Measurements from ENCODE around the gene OR4C3. TPM values are rescaled to one million over a fixed set of nuclear protein-coding genes. Genes with fewer than 3 reads are reported as not detected.
"Not testable (repeated sequence)": the region's sequence is repeated elsewhere in the genome, so short reads cannot be mapped to it uniquely, and the experiment has no call there.

OR4C3 gene
- total RNA-seq (2022) (not detected in 2 replicates), Bru-seq, nascent RNA (not detected), BruChase-seq, experiment 1, labeled RNA remaining after a 2-hour chase (not detected), BruChase-seq, experiment 2, labeled RNA remaining after a 6-hour chase (not detected)
- long read RNA-seq: 0 reads

DNA sequence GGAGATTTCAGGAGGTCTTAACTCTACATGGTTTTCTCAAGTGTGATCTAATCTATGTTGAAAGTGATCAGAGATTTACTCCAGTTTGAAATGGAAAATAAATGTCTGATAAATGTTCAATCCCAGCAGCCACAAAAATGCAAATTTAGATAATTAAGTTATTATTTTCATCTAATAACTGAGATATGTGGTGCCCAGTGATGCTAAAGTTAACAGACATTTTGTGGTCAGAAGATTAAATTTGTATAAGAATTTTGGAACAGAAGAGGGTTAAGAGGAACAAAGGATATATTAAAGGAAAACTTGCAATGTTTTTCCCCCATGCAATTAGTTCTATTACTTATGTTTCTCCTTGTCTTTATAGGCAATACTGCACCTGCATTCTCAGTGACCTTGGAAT is at the start of gene OR4C3:
OR4C3 (plus strand) TSS at position 301 of the 400 bp plus-strand sequence. CDS start 102 bp downstream, outside the sequence.
- H3K9me3 Mint-ChIP-seq (ENCODE audit: unreplicated experiment); H3K27me3 Mint-ChIP-seq (ENCODE audit: insufficient read depth, unreplicated experiment); H3K36me3 Mint-ChIP-seq (ENCODE audit: insufficient read depth, unreplicated experiment); intact Hi-C loops (cut with micrococcal nuclease; ENCODE audit: unreplicated experiment); H3K4me1 Mint-ChIP-seq (ENCODE audit: low read depth, unreplicated experiment); H3K27me3 ChIP-seq (replicated peaks; ENCODE audit: control insufficient read depth, insufficient read depth, low read length); DNase-seq; H3K36me3 ChIP-seq (ENCODE audit: control insufficient read depth, insufficient read depth, low read length); POLR2A ChIA-PET; H3K4me1 ChIP-seq; H3K4me3 ChIP-seq (ENCODE audit: low read depth, low read length); H3K4me3 Mint-ChIP-seq (ENCODE audit: unreplicated experiment); BruUV-seq (replicated peaks); CTCF ChIA-PET; H3K27ac Mint-ChIP-seq (ENCODE audit: unreplicated experiment); H3K9me3 ChIP-seq: not testable (repeated sequence)

DNA sequence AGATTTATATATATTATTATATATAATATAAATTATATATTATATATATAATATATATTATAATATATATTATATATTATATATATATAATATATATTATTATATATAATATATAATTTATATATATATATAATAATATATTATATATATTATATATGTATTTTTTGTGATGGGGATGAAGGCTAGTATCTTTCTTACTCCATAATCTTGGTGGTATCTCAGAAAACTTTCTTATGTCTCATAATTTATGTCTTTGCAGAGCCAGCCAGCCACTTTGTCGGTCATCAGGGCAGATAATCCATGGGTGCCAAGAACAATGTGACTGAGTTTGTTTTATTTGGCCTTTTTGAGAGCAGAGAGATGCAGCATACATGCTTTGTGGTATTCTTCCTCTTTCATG is 18.8 kb upstream of the OR4C3 start, which contains the start of gene OR4S1:
OR4S1 (plus strand) TSS at position 301 of the 400 bp plus-strand sequence; CDS start at position 301, 0 bp downstream.
- intact Hi-C loops (cut with micrococcal nuclease; ENCODE audit: unreplicated experiment): loop anchor here (5.0 to 10.0 kb wide), 2 partner anchors 861 to 1219 kb away; no protein-coding TSS in a partner anchor
- Mint-ChIP-seq H3K4me1 (ENCODE audit: low read depth, unreplicated experiment) (no peaks in the 10 kb centered on the region), H3K27me3 (ENCODE audit: insufficient read depth, unreplicated experiment) (no peaks in the 10 kb centered on the region), H3K9me3 (ENCODE audit: unreplicated experiment) (no peaks in the 10 kb centered on the region), H3K27ac (ENCODE audit: unreplicated experiment) (no peak within 1 kb of the TSS), H3K36me3 (ENCODE audit: insufficient read depth, unreplicated experiment) (no peaks in the 10 kb centered on the region), H3K4me3 (ENCODE audit: unreplicated experiment) (no peak within 1 kb of the TSS)
- H3K4me3 ChIP-seq (ENCODE audit: low read depth, low read length): no peak within 1 kb of the TSS
- POLR2A ChIA-PET: no interaction called here
- H3K4me1 ChIP-seq: no peaks in the 10 kb centered on the region
- TF ChIP-seq, protein P1, sequence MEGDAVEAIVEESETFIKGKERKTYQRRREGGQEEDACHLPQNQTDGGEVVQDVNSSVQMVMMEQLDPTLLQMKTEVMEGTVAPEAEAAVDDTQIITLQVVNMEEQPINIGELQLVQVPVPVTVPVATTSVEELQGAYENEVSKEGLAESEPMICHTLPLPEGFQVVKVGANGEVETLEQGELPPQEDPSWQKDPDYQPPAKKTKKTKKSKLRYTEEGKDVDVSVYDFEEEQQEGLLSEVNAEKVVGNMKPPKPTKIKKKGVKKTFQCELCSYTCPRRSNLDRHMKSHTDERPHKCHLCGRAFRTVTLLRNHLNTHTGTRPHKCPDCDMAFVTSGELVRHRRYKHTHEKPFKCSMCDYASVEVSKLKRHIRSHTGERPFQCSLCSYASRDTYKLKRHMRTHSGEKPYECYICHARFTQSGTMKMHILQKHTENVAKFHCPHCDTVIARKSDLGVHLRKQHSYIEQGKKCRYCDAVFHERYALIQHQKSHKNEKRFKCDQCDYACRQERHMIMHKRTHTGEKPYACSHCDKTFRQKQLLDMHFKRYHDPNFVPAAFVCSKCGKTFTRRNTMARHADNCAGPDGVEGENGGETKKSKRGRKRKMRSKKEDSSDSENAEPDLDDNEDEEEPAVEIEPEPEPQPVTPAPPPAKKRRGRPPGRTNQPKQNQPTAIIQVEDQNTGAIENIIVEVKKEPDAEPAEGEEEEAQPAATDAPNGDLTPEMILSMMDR (IDR thresholded peaks at IDR 0.05; ENCODE audit: insufficient read depth in 1 of 2, low read depth in 1 of 2, low read length in 1 of 2, severe bottlenecking in 1 of 2, unreplicated experiment in 1 of 2): no peak
- CTCF ChIA-PET: no interaction called here
- no peak for DNase-seq
- no peaks in the 10 kb centered on the region for H3K27me3 ChIP-seq (replicated peaks; ENCODE audit: control insufficient read depth, insufficient read depth, low read length)
- no TSS peak for BruUV-seq (replicated peaks)
- no peaks in the 10 kb centered on the region for H3K9me3 ChIP-seq
- H3K36me3 ChIP-seq (ENCODE audit: control insufficient read depth, insufficient read depth, low read length): no peaks in the 10 kb centered on the region

DNA sequence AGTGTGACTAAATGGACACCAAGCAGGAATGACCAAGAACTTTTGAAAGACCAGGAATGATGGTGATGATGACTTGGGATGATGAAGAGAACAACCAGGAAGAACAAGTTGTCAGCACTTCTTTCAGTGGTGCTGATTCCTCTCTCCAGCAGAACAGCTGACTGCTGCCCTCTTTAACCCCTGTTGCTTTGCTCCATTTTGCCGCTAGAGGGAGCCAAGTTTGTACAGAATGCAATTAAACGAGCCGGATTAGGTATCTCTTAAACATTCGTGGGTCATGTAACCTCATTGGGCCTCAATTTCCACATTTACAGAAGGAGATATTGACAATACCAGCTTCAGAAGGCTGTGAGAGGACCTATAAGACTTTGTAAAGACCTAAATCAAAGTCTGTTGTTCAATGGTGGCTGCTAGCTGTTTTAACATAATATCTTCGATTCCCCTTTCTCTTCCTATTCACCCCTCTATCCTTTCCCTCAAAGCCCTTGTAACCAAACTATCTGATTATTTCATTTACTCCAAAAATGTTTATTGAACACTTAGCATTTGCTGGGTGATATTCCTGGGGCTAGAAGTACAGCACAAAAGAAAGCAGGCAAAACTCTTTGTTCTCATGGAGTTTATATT is 16.8 kb upstream of the OR4C3 start:
- ChIA-PET CTCF (interaction anchor here (0.6 kb wide), 1 partner anchor 1006 kb away, joined by 3 read pairs; no protein-coding TSS in a partner anchor), POLR2A (no interaction called here)
- H3K4me1 Mint-ChIP-seq (ENCODE audit: low read depth, unreplicated experiment): no peaks in the 10 kb centered on the region
- no TSS peak for BruUV-seq (replicated peaks)
- no peaks in the 10 kb centered on the region for H3K9me3 Mint-ChIP-seq (ENCODE audit: unreplicated experiment)
- no peak overlapping the region for H3K4me3 ChIP-seq (ENCODE audit: low read depth, low read length)
- no peaks in the 10 kb centered on the region for H3K36me3 Mint-ChIP-seq (ENCODE audit: insufficient read depth, unreplicated experiment)
- H3K27me3 ChIP-seq (replicated peaks; ENCODE audit: control insufficient read depth, insufficient read depth, low read length): no peaks in the 10 kb centered on the region
- H3K27me3 Mint-ChIP-seq (ENCODE audit: insufficient read depth, unreplicated experiment): no peaks in the 10 kb centered on the region
- no peaks in the 10 kb centered on the region for H3K4me1 ChIP-seq
- H3K4me3 Mint-ChIP-seq (ENCODE audit: unreplicated experiment): no peak overlapping the region
- peak; percentile 63 to 78 for DNase-seq
- H3K36me3 ChIP-seq (ENCODE audit: control insufficient read depth, insufficient read depth, low read length): no peaks in the 10 kb centered on the region
- no peak overlapping the region for H3K27ac Mint-ChIP-seq (ENCODE audit: unreplicated experiment)
- TF ChIP-seq, protein P1 (IDR thresholded peaks at IDR 0.05; ENCODE audit: insufficient read depth in 1 of 2, low read depth in 1 of 2, low read length in 1 of 2, severe bottlenecking in 1 of 2, unreplicated experiment in 1 of 2): peak; percentile 85 to 92
- H3K9me3 ChIP-seq: no peaks in the 10 kb centered on the region
- intact Hi-C loops (cut with micrococcal nuclease; ENCODE audit: unreplicated experiment): loop anchor here (1.0 to 10.0 kb wide), 3 partner anchors 135 to 1217 kb away; no protein-coding TSS in a partner anchor

DNA sequence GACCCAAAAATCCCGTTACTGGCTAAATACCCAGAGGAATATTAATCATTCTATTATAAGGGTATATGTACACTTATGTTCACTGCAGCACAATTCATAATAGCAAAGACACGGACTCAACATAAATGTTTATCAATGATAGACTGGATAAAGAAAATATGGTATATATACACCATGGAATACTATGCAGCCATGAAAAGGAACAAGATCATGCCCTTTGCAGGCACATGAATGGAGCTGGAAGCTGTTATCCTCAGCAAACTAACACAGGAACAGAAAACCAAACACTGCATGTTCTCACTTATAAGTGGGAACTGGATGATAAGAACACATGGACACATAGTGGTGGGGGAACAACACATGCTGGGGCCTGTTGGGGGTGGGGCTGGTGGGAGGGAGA is 11.1 kb upstream of the OR4C3 start:
- not testable (repeated sequence) for H3K27me3 Mint-ChIP-seq (ENCODE audit: insufficient read depth, unreplicated experiment); H3K9me3 Mint-ChIP-seq (ENCODE audit: unreplicated experiment)

DNA sequence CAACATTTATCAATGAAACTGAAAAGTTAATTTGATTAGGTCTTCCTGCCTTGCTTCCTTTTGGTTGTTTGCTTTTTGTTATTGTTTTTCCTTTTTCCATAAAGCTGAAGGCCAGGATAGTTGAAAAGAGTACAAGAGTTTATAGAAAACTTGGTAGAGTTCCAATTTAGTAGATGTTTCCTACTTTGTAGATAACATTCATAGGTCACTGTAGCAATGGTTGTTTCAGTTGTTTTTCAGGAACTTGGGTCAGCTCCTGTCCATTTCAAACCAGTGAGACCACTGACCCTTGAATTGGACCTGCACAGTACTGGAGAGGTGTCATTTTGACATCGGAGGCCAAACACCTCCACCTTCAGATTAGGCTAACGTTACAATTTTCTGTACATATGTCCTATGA is 4.9 kb upstream of the OR4C3 start:
- CTCF ChIA-PET; H3K36me3 ChIP-seq (ENCODE audit: control insufficient read depth, insufficient read depth, low read length); H3K4me3 ChIP-seq (ENCODE audit: low read depth, low read length); H3K27me3 ChIP-seq (replicated peaks; ENCODE audit: control insufficient read depth, insufficient read depth, low read length); H3K27ac Mint-ChIP-seq (ENCODE audit: unreplicated experiment); BruUV-seq (replicated peaks); H3K4me1 ChIP-seq; H3K9me3 Mint-ChIP-seq (ENCODE audit: unreplicated experiment); H3K4me3 Mint-ChIP-seq (ENCODE audit: unreplicated experiment); DNase-seq; intact Hi-C loops (cut with micrococcal nuclease; ENCODE audit: unreplicated experiment); H3K9me3 ChIP-seq; POLR2A ChIA-PET; H3K36me3 Mint-ChIP-seq (ENCODE audit: insufficient read depth, unreplicated experiment); H3K4me1 Mint-ChIP-seq (ENCODE audit: low read depth, unreplicated experiment): not testable (repeated sequence)
- peaks cover 12% of the 10 kb centered on the region for H3K27me3 Mint-ChIP-seq (ENCODE audit: insufficient read depth, unreplicated experiment)

More for the DNA sequence above, 11.1 kb upstream of the OR4C3 start:
- H3K4me1 ChIP-seq; H3K9me3 ChIP-seq; H3K36me3 ChIP-seq (ENCODE audit: control insufficient read depth, insufficient read depth, low read length); BruUV-seq (replicated peaks); H3K27ac Mint-ChIP-seq (ENCODE audit: unreplicated experiment); H3K4me3 ChIP-seq (ENCODE audit: low read depth, low read length); H3K36me3 Mint-ChIP-seq (ENCODE audit: insufficient read depth, unreplicated experiment); H3K4me3 Mint-ChIP-seq (ENCODE audit: unreplicated experiment); CTCF ChIA-PET; intact Hi-C loops (cut with micrococcal nuclease; ENCODE audit: unreplicated experiment); DNase-seq; H3K4me1 Mint-ChIP-seq (ENCODE audit: low read depth, unreplicated experiment); POLR2A ChIA-PET; H3K27me3 ChIP-seq (replicated peaks; ENCODE audit: control insufficient read depth, insufficient read depth, low read length): not testable (repeated sequence)
